SW 1271 (cell line): Measurements from ENCODE around the gene VPS8.
"Not testable (repeated sequence)": the region's sequence is repeated elsewhere in the genome, so short reads cannot be mapped to it uniquely, and the experiment has no call there.

Experiments
- DNase-seq, 2 experiments: peaks; one replicate each; lab custom pipeline; 2025; lab: John Stamatoyannopoulos, UW

VPS8 gene

GRCh38 chr3:184864000-184864399, 52.0 kb downstream of the VPS8 start:
- DNase-seq = no peak

GRCh38 chr3:184868477-184868876, 56.5 kb downstream of the VPS8 start:
- no peak for DNase-seq

- DNase-seq = no peak
These were observed 60.2 kb downstream of the VPS8 start for GRCh38 chr3:184872200-184872599.

- DNase-seq = no peak
These were observed 61.2 kb downstream of the VPS8 start for GRCh38 chr3:184873141-184873540.

- peak in 1 of 2 experiments; percentile 20 for DNase-seq
These were observed 63.0 kb downstream of the VPS8 start for GRCh38 chr3:184874709-184875644.

GRCh38 chr3:184880276-184881019, 68.5 kb downstream of the VPS8 start:
- DNase-seq = no peak

- DNase-seq = no peak
These were observed 72.5 kb downstream of the VPS8 start for GRCh38 chr3:184884359-184885017.

GRCh38 chr3:184885112-184885511, 73.1 kb downstream of the VPS8 start:
- DNase-seq = no peak

- DNase-seq = no peak
These were observed 75.6 kb downstream of the VPS8 start for GRCh38 chr3:184887574-184887973.

- DNase-seq = no peak
These were observed 77.4 kb downstream of the VPS8 start for GRCh38 chr3:184889312-184889904.

GRCh38 chr3:184894051-184894450, 82.1 kb downstream of the VPS8 start:
- DNase-seq = no peak

- DNase-seq = no peak
These were observed 83.4 kb downstream of the VPS8 start for GRCh38 chr3:184895350-184895749.

- no peak for DNase-seq
These were observed 84.4 kb downstream of the VPS8 start for GRCh38 chr3:184896336-184896735.

- DNase-seq = no peak
These were observed 88.1 kb downstream of the VPS8 start for GRCh38 chr3:184899953-184900595.

GRCh38 chr3:184907031-184907430, 95.1 kb downstream of the VPS8 start:
- DNase-seq = not testable (repeated sequence)

GRCh38 chr3:184907681-184908649, 96.0 kb downstream of the VPS8 start:
- DNase-seq = no peak

GRCh38 chr3:184908859-184909258, 96.9 kb downstream of the VPS8 start:
- no peak for DNase-seq

- DNase-seq = no peak
These were observed 98.7 kb downstream of the VPS8 start for GRCh38 chr3:184910664-184911063.

GRCh38 chr3:184911570-184911969, 99.6 kb downstream of the VPS8 start:
- DNase-seq = no peak

- no peak for DNase-seq
These were observed 100.2 kb downstream of the VPS8 start for GRCh38 chr3:184912163-184912562.
